Esophagus (tissue), 2 donors: ENCODE data around the gene GRIA3. TPM values are rescaled to one million over a fixed set of nuclear protein-coding genes. Genes with fewer than 3 reads are reported as not detected.

ENCODE experiments used
- H3K27ac ChIP-seq, 2 donors: one replicate each; pipeline ENCODE4 v1.5.1; 2013; ENCODE audit warnings: low read depth in 2 of 2, mild to moderate bottlenecking in 2 of 2, inconsistent platforms in 1 of 2, low read length in 1 of 2, moderate library complexity in 1 of 2
- H3K27me3 ChIP-seq, 2 donors: one replicate each; pipeline ENCODE4 v1.6.1; 2013; ENCODE audit warnings: low read length in 2 of 2, control low read depth in 1 of 2, mild to moderate bottlenecking in 1 of 2; ENCODE audit not compliant: insufficient read depth in 2 of 2, control insufficient read depth in 1 of 2
- H3K36me3 ChIP-seq, 2 donors: one replicate each; pipeline ENCODE4 v1.6.1; 2013; ENCODE audit warnings: low read length in 1 of 2; ENCODE audit not compliant: control insufficient read depth in 2 of 2, insufficient read depth in 2 of 2
- H3K4me1 ChIP-seq, 2 donors: one replicate each; pipeline ENCODE4 v1.6.1; 2013; ENCODE audit warnings: low read length in 1 of 2; ENCODE audit not compliant: control insufficient read depth in 2 of 2, insufficient read depth in 2 of 2
- H3K4me3 ChIP-seq, 2 donors: one replicate each; pipeline ENCODE4 v1.5.1; 2013; ENCODE audit warnings: low read length in 2 of 2, mild to moderate bottlenecking in 2 of 2, low read depth in 1 of 2, moderate library complexity in 1 of 2
- H3K9me3 ChIP-seq, 2 donors: one replicate each; pipeline ENCODE4 v1.6.1; 2013; ENCODE audit warnings: mild to moderate bottlenecking in 2 of 2, low read depth in 1 of 2, low read length in 1 of 2, moderate library complexity in 1 of 2; ENCODE audit not compliant: control insufficient read depth in 2 of 2, insufficient read depth in 1 of 2
- WGBS, 2 donors: extraction: QIAGEN DNeasy Blood & Tissue Kit; methylation state at CpG; one replicate each; pipeline ENCODE4 v1.1.7; 2013; 5-methylcytosine and 5-hydroxymethylcytosine counted together
- polyA plus RNA-seq, 2 donors: library from polyadenylated mRNA; stranded (reverse); fragments of 200-250 nt; gene quantifications; one replicate each; pipeline ENCODE4 v1.2.3, GENCODE V29; 2013
- donor health status: healthy with polysubstance abuse.
- donor health status: Bipolar disorder and iron deficiency.

GRIA3 gene
- polyA plus RNA-seq, 2 donors: 0.05 TPM; not detected in 1

DNA sequence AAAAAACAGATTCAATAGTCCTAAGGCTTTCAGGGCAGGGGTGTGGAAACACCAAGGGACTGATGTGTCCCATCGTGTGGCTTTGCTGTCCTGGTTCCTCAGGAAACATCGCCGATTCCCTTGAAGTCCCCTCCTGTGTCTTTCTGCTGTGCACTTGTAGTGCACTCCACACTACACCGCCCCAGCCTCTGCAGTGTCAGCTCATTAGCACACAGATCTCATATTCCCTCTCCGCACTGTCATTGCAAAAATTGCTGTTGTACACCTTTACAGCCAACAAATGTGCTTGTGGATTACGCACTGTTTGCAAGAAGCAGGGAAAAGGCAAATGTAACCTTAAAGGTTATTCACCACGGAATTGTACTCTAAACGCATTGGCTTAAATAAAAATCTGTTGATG lies 5.3 kb downstream of the GRIA3 start:
- WGBS, 2 donors: 74 to 94% methylated on average over 8 of the region's 8 CpGs
- no peaks in the 10 kb centered on the region for H3K4me1 ChIP-seq
- no peak overlapping the region for H3K27ac ChIP-seq
- no peak overlapping the region for H3K4me3 ChIP-seq
- H3K9me3 ChIP-seq: peaks cover 0 to 2% of the 10 kb centered on the region in 2 donors
- H3K36me3 ChIP-seq: no peaks in the 10 kb centered on the region
- H3K27me3 ChIP-seq: no peaks in the 10 kb centered on the region

GRCh38 chrX:123190096-123190495 lies 6.0 kb downstream of the GRIA3 start:
- Histone ChIP-seq H3K36me3 (no peaks in the 10 kb centered on the region), H3K4me3 (no peak overlapping the region), H3K9me3 (no peaks in the 10 kb centered on the region), H3K27me3 (no peaks in the 10 kb centered on the region), H3K4me1 (no peaks in the 10 kb centered on the region), H3K27ac (no peak overlapping the region)
- WGBS, 2 donors: 54 to 84% methylated on average over 6 of the region's 6 CpGs

GRCh38 chrX:123193101-123193500 lies 9.0 kb downstream of the GRIA3 start:
- H3K27ac ChIP-seq: no peak overlapping the region
- no peaks in the 10 kb centered on the region for H3K36me3 ChIP-seq
- no peaks in the 10 kb centered on the region for H3K27me3 ChIP-seq
- H3K4me1 ChIP-seq: no peaks in the 10 kb centered on the region
- whole genome bisulfite sequencing, 2 donors: 58 to 71% methylated on average over 4 of the region's 4 CpGs
- no peak overlapping the region for H3K4me3 ChIP-seq
- no peaks in the 10 kb centered on the region for H3K9me3 ChIP-seq

DNA sequence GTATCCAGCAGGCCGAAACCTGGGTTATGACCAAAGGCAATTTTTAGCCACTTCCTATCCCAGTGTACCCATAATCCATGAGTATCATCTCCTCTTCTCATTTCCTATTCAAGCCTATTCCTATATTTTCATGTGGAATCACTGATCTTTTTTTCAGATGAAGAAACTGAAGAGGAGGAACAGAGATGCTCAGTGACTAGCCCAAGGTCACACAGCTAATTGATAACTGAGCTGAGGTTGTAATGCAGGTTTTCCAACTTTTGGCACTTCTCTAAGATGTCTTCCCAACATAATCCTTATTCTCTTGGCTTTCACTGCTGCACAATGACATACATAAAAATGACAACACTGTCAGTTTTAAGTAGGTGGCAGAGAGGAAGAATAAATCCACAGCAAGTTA lies 15.3 kb downstream of the GRIA3 start:
- WGBS, 2 donors: 87 to 93% methylated on average over 1 of the region's 1 CpG

GRCh38 chrX:123201720-123202119 lies 17.6 kb downstream of the GRIA3 start:
- WGBS, 2 donors: 54 to 71% methylated on average over 5 of the region's 5 CpGs
- no peaks in the 10 kb centered on the region for H3K4me1 ChIP-seq
- H3K4me3 ChIP-seq: no peak overlapping the region
- H3K27me3 ChIP-seq: no peaks in the 10 kb centered on the region
- no peak overlapping the region for H3K27ac ChIP-seq
- no peaks in the 10 kb centered on the region for H3K9me3 ChIP-seq
- no peaks in the 10 kb centered on the region for H3K36me3 ChIP-seq

More for the DNA sequence above, 15.3 kb downstream of the GRIA3 start:
- Histone ChIP-seq H3K27me3 (no peaks in the 10 kb centered on the region), H3K4me3 (no peak overlapping the region), H3K4me1 (no peaks in the 10 kb centered on the region), H3K27ac (no peak overlapping the region), H3K36me3 (no peaks in the 10 kb centered on the region), H3K9me3 (no peaks in the 10 kb centered on the region)

DNA sequence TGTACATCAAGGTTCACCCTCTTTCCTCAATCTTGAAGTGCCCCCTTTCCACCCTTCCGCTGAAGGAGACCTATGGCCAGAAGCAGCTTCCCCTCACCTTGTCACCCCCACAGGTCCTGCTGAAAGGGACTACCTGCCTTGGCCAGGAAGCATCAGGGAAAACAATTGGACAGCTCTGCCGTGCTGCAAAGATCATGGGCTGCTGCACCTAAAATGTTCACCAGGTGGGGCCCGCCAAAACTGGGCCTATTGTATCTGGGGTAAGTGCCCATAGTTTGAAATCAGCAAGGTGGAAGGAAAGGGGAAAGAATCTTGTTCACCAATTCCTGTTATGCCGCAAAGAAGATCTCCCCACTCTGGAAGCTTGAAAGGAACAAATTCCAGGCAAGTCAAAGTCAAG lies 18.4 kb downstream of the GRIA3 start:
- Histone ChIP-seq H3K9me3 (no peaks in the 10 kb centered on the region), H3K36me3 (no peaks in the 10 kb centered on the region), H3K4me1 (no peaks in the 10 kb centered on the region), H3K27ac (no peak overlapping the region), H3K27me3 (no peaks in the 10 kb centered on the region), H3K4me3 (no peak overlapping the region)
- 80 to 89% methylated on average over 4 of the region's 4 CpGs for WGBS, 2 donors

- no peaks in the 10 kb centered on the region for H3K9me3 ChIP-seq
- 73 to 93% methylated on average over 3 of the region's 3 CpGs for WGBS, 2 donors
- H3K36me3 ChIP-seq: no peaks in the 10 kb centered on the region
Measured at GRCh38 chrX:123203772-123204171, 19.7 kb downstream of the GRIA3 start.

GRCh38 chrX:123206176-123206575 lies 22.1 kb downstream of the GRIA3 start:
- H3K4me3 ChIP-seq: no peak overlapping the region
- no peaks in the 10 kb centered on the region for H3K27me3 ChIP-seq
- no peaks in the 10 kb centered on the region for H3K4me1 ChIP-seq
- H3K9me3 ChIP-seq: no peaks in the 10 kb centered on the region
- H3K36me3 ChIP-seq: no peaks in the 10 kb centered on the region
- 82% methylated on average over 9 of the region's 9 CpGs for WGBS, 2 donors
- no peak overlapping the region for H3K27ac ChIP-seq

More at GRCh38 chrX:123203772-123204171, 19.7 kb downstream of the GRIA3 start:
- H3K27me3 ChIP-seq: no peaks in the 10 kb centered on the region
- no peak overlapping the region for H3K4me3 ChIP-seq
- H3K27ac ChIP-seq: no peak overlapping the region
- H3K4me1 ChIP-seq: no peaks in the 10 kb centered on the region

GRCh38 chrX:123210252-123210651 lies 26.2 kb downstream of the GRIA3 start:
- H3K9me3 ChIP-seq: no peaks in the 10 kb centered on the region
- no peak overlapping the region for H3K27ac ChIP-seq
- H3K4me3 ChIP-seq: no peak overlapping the region
- no peaks in the 10 kb centered on the region for H3K27me3 ChIP-seq
- H3K4me1 ChIP-seq: no peaks in the 10 kb centered on the region
- H3K36me3 ChIP-seq: no peaks in the 10 kb centered on the region

- Histone ChIP-seq H3K9me3 (no peaks in the 10 kb centered on the region), H3K4me3 (no peak overlapping the region), H3K27ac (no peak overlapping the region), H3K36me3 (no peaks in the 10 kb centered on the region), H3K27me3 (no peaks in the 10 kb centered on the region), H3K4me1 (no peaks in the 10 kb centered on the region)
- 50 to 69% methylated on average over 7 of the region's 7 CpGs for WGBS, 2 donors
Measured at GRCh38 chrX:123215397-123216089, 31.5 kb downstream of the GRIA3 start.
